GM21576 (cell line): ENCODE results near the gene STIMATE.

Source experiments
- ATAC-seq: cut with Tn5 transposase; IDR thresholded peaks from one replicate; pipeline ENCODE4 v1.9.1; 2021; ENCODE audit warnings: mild to moderate bottlenecking, moderate library complexity; ENCODE audit not compliant: unreplicated experiment

STIMATE gene

GRCh38 chr3:52793702-52794611, 103.4 kb downstream of the STIMATE start:
- no peak for ATAC-seq

- ATAC-seq: no peak
Observed at GRCh38 chr3:52792961-52793695, 104.2 kb downstream of the STIMATE start.

- ATAC-seq: no peak
Observed at GRCh38 chr3:52792413-52792812, 104.9 kb downstream of the STIMATE start.

DNA sequence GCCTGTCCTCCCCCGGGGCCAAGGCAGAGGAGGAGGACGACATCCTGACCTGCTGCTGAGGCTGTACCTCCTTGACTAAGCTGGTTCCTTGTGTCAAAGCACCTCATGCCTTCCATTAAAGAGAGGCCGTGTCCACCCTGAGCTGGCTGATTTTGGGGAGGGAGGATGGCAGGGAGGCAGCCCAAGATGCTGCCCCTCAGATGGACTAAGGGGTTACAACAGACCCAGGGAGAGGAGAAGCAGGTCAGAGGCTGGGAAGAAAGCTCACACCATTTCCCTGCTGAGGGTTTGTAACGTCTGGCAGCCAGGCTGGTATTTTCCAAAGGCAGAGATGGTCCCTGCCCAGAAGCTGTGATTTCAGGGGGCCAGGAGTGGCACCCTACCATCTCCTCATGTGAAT, 105.4 kb downstream of the STIMATE start:
- ATAC-seq: no peak

GRCh38 chr3:52791366-52791765, 106.0 kb downstream of the STIMATE start:
- no peak for ATAC-seq

DNA sequence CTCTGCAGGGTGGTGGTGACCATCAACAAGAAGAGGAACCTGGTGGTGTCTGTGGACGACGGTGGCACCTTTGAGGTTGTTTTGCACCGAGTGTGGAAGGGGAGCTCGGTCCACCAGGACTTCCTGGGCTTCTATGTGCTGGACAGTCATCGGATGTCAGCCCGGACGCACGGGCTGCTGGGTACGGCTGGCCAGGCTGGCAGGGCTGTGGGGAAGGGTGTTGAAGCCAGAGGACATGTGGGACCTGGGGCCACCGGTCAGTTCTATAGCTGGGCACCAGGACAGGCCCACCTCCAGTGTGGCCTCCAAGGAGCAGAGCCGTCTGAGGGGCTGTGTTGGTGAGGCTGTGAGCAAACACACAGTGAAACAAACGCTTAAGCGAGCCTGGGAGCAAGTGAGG, 106.6 kb downstream of the STIMATE start:
- no peak for ATAC-seq

- no peak for ATAC-seq
Observed at GRCh38 chr3:52790337-52790736, 107.0 kb downstream of the STIMATE start.

DNA sequence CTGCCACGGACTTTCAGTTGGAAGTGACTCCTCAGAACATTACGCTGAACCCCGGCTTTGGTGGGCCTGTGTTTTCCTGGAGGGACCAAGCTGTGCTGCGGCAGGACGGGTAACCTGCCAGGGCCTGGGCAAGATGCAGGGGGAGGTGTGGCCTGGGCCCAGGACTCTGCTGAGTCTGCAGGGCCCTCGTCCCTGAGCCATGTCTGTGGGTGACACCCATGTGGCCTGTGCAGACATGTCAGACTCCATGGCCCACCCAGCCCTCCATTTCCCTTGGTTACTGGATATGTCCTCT, 107.7 kb downstream of the STIMATE start:
- no peak for ATAC-seq

GRCh38 chr3:52788890-52789745, 108.2 kb downstream of the STIMATE start:
- no peak for ATAC-seq

- no peak for ATAC-seq
Observed at GRCh38 chr3:52787672-52788625, 109.4 kb downstream of the STIMATE start.

GRCh38 chr3:52787246-52787645, 110.1 kb downstream of the STIMATE start:
- ATAC-seq: no peak
